ENCODE results near the gene SBK2. TPM values are rescaled to one million over a fixed set of nuclear protein-coding genes. Genes with fewer than 3 reads are reported as not detected.

SBK2 gene
- polyA plus RNA-seq, 1 donor from 2014 or later = not detected

GRCh38 chr19:55530996-55531395 is 5.9 kb downstream of the SBK2 start:
- no peak overlapping the region for H3K9ac ChIP-seq (ENCODE audit: low read length)
- no peaks in the 10 kb centered on the region for H3K27me3 ChIP-seq (ENCODE audit: insufficient read depth, low read depth, low read length)
- H4K20me1 ChIP-seq (ENCODE audit: insufficient read depth) = no peaks in the 10 kb centered on the region
- H3F3A ChIP-seq (ENCODE audit: insufficient read depth, low read length, poor library complexity, severe bottlenecking) = no peaks in the 10 kb centered on the region
- no peak overlapping the region for H3K27ac ChIP-seq (ENCODE audit: low read length)
- no peaks in the 10 kb centered on the region for H3K36me3 ChIP-seq (ENCODE audit: insufficient read depth, low read length)
- no peaks in the 10 kb centered on the region for H3K9me2 ChIP-seq (ENCODE audit: insufficient read depth, low read length)
- no peak overlapping the region for H3K4me3 ChIP-seq (ENCODE audit: low read length)
- no peaks in the 10 kb centered on the region for H3K9me3 ChIP-seq (ENCODE audit: low read length)
- H3K79me2 ChIP-seq (replicated peaks; ENCODE audit: insufficient read depth, low read length) = no peaks in the 10 kb centered on the region
- TF ChIP-seq RAD21 (conservative IDR thresholded peaks at IDR 0.05) = no peak
- TF ChIP-seq, protein P1, sequence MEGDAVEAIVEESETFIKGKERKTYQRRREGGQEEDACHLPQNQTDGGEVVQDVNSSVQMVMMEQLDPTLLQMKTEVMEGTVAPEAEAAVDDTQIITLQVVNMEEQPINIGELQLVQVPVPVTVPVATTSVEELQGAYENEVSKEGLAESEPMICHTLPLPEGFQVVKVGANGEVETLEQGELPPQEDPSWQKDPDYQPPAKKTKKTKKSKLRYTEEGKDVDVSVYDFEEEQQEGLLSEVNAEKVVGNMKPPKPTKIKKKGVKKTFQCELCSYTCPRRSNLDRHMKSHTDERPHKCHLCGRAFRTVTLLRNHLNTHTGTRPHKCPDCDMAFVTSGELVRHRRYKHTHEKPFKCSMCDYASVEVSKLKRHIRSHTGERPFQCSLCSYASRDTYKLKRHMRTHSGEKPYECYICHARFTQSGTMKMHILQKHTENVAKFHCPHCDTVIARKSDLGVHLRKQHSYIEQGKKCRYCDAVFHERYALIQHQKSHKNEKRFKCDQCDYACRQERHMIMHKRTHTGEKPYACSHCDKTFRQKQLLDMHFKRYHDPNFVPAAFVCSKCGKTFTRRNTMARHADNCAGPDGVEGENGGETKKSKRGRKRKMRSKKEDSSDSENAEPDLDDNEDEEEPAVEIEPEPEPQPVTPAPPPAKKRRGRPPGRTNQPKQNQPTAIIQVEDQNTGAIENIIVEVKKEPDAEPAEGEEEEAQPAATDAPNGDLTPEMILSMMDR (IDR thresholded peaks at IDR 0.05; ENCODE audit: poor library complexity, severe bottlenecking) = no peak
- TF ChIP-seq, protein P2, sequence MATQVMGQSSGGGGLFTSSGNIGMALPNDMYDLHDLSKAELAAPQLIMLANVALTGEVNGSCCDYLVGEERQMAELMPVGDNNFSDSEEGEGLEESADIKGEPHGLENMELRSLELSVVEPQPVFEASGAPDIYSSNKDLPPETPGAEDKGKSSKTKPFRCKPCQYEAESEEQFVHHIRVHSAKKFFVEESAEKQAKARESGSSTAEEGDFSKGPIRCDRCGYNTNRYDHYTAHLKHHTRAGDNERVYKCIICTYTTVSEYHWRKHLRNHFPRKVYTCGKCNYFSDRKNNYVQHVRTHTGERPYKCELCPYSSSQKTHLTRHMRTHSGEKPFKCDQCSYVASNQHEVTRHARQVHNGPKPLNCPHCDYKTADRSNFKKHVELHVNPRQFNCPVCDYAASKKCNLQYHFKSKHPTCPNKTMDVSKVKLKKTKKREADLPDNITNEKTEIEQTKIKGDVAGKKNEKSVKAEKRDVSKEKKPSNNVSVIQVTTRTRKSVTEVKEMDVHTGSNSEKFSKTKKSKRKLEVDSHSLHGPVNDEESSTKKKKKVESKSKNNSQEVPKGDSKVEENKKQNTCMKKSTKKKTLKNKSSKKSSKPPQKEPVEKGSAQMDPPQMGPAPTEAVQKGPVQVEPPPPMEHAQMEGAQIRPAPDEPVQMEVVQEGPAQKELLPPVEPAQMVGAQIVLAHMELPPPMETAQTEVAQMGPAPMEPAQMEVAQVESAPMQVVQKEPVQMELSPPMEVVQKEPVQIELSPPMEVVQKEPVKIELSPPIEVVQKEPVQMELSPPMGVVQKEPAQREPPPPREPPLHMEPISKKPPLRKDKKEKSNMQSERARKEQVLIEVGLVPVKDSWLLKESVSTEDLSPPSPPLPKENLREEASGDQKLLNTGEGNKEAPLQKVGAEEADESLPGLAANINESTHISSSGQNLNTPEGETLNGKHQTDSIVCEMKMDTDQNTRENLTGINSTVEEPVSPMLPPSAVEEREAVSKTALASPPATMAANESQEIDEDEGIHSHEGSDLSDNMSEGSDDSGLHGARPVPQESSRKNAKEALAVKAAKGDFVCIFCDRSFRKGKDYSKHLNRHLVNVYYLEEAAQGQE (IDR thresholded peaks at IDR 0.05; ENCODE audit: borderline replicate concordance) = no peak
- TF ChIP-seq TAF1 (IDR thresholded peaks at IDR 0.05; ENCODE audit: low read depth) = no peak
- no peak for TF ChIP-seq EZH2 (IDR thresholded peaks at IDR 0.05; ENCODE audit: borderline replicate concordance, insufficient read depth, low read length, poor library complexity, severe bottlenecking)
- no peak for TF ChIP-seq EP300 (conservative IDR thresholded peaks at IDR 0.05; ENCODE audit: poor library complexity, severe bottlenecking)
- TF ChIP-seq POLR2AphosphoS5 (IDR thresholded peaks at IDR 0.05) = no peak
- TF ChIP-seq MXI1 (conservative IDR thresholded peaks at IDR 0.05; ENCODE audit: poor library complexity, severe bottlenecking) = no peak
- H2AFZ ChIP-seq (ENCODE audit: low read depth, low read length) = no peak overlapping the region
- H3K4me2 ChIP-seq (ENCODE audit: low read length) = no peak overlapping the region

GRCh38 chr19:55529636-55530234 is 7.2 kb downstream of the SBK2 start:
- Histone ChIP-seq H3K36me3 (ENCODE audit: insufficient read depth, low read length) (no peaks in the 10 kb centered on the region), H3K27me3 (ENCODE audit: insufficient read depth, low read depth, low read length) (no peaks in the 10 kb centered on the region), H3K9ac (ENCODE audit: low read length) (no peak overlapping the region), H3K4me2 (ENCODE audit: low read length) (no peak overlapping the region), H3F3A (ENCODE audit: insufficient read depth, low read length, poor library complexity, severe bottlenecking) (no peaks in the 10 kb centered on the region), H3K79me2 (replicated peaks; ENCODE audit: insufficient read depth, low read length) (no peaks in the 10 kb centered on the region), H4K20me1 (ENCODE audit: insufficient read depth) (no peaks in the 10 kb centered on the region), H3K27ac (ENCODE audit: low read length) (no peak overlapping the region), H2AFZ (ENCODE audit: low read depth, low read length) (no peak overlapping the region), H3K9me2 (ENCODE audit: insufficient read depth, low read length) (no peaks in the 10 kb centered on the region), H3K9me3 (ENCODE audit: low read length) (no peaks in the 10 kb centered on the region), H3K4me3 (ENCODE audit: low read length) (no peak overlapping the region)
- TF ChIP-seq EP300 (conservative IDR thresholded peaks at IDR 0.05; ENCODE audit: poor library complexity, severe bottlenecking) (no peak), TAF1 (IDR thresholded peaks at IDR 0.05; ENCODE audit: low read depth) (no peak), RAD21 (conservative IDR thresholded peaks at IDR 0.05) (no peak), SMC3 (conservative IDR thresholded peaks at IDR 0.05; ENCODE audit: poor library complexity) (no peak), EZH2 (IDR thresholded peaks at IDR 0.05; ENCODE audit: borderline replicate concordance, insufficient read depth, low read length, poor library complexity, severe bottlenecking) (no peak), MXI1 (conservative IDR thresholded peaks at IDR 0.05; ENCODE audit: poor library complexity, severe bottlenecking) (no peak), POLR2AphosphoS5 (IDR thresholded peaks at IDR 0.05) (no peak)
- TF ChIP-seq, protein P1 (IDR thresholded peaks at IDR 0.05; ENCODE audit: poor library complexity, severe bottlenecking) = no peak
- TF ChIP-seq, protein P2 (IDR thresholded peaks at IDR 0.05; ENCODE audit: borderline replicate concordance) = no peak
